Measurements from ENCODE around the gene TP53INP2. TPM values are rescaled to one million over a fixed set of nuclear protein-coding genes. Genes with fewer than 3 reads are reported as not detected.

Gene TP53INP2
- total and polyA plus RNA-seq, 2 of the 13 experiments (the other 11 are each of a cell fraction or from before 2014, with no cell fraction given), result 5.2 to 18.8 TPM

DNA sequence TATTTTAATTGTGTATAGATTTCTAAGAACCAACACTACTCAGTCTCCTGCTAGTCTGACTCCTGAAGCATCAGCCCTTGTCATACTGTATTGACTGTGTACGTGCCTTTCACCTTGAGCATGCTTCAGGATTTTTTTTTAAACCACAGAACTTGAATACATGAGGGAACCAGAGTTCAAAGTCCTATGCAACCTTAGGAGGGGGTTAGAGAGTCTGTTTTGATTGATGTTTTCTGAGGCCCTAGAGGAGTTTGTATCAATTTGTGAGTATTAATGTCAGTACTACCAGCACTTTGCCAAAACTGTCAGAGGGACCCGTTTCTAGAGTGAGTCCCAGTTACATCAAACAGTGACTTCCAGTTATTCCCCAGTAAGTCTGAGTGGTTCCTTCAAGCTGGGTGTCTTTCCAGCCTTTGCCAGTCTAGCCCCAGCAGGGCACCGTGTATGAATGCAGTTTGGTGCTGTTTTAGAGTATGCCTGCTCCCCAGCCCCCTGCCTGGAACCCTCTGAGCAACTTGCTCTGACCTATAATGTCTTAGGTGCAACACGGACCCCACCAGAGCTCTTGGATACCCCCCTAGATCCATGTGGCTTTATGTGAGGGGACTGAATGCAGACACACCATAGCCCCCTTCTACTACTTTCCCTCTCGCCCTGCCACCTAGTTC is 8.5 kb downstream of the TP53INP2 start (continued):
- TF ChIP-seq, protein P1, sequence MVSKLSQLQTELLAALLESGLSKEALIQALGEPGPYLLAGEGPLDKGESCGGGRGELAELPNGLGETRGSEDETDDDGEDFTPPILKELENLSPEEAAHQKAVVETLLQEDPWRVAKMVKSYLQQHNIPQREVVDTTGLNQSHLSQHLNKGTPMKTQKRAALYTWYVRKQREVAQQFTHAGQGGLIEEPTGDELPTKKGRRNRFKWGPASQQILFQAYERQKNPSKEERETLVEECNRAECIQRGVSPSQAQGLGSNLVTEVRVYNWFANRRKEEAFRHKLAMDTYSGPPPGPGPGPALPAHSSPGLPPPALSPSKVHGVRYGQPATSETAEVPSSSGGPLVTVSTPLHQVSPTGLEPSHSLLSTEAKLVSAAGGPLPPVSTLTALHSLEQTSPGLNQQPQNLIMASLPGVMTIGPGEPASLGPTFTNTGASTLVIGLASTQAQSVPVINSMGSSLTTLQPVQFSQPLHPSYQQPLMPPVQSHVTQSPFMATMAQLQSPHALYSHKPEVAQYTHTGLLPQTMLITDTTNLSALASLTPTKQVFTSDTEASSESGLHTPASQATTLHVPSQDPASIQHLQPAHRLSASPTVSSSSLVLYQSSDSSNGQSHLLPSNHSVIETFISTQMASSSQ (IDR thresholded peaks at IDR 0.05; ENCODE audit: low read depth), result 0 out of 2 replicates have a peak, but pooled peaks have one; percentile 11
- TF ChIP-seq, protein P1 (CRISPR knock-in tag; IDR thresholded peaks at IDR 0.05; ENCODE audit: borderline replicate concordance), result no peak
- TF ChIP-seq SRSF9 (IDR thresholded peaks at IDR 0.05; ENCODE audit: borderline replicate concordance, insufficient read depth, low read depth, low read length, poor library complexity, severe bottlenecking) (no peak), MIER2 (CRISPR knock-in tag; IDR thresholded peaks at IDR 0.05) (peak; percentile 49; the same call in 1 of the 2 replicates), GATA4 (IDR thresholded peaks at IDR 0.05; ENCODE audit: borderline replicate concordance, low read depth) (peak; percentile 22; the same call in 1 of the 2 replicates), ZNF724P (CRISPR knock-in tag; IDR thresholded peaks at IDR 0.05; ENCODE audit: borderline replicate concordance) (peak; percentile 84), SIX1 (CRISPR knock-in tag; IDR thresholded peaks at IDR 0.05; ENCODE audit: borderline replicate concordance) (0 out of 2 replicates have a peak, but pooled peaks have one; percentile 15), GABPA (IDR thresholded peaks at IDR 0.05; ENCODE audit: low read depth, low read length) (no peak), GABPA (CRISPR knock-in tag; IDR thresholded peaks at IDR 0.05; ENCODE audit: low read depth) (peak; percentile 38; the same call in 1 of the 2 replicates), TGIF2 (CRISPR knock-in tag; IDR thresholded peaks at IDR 0.05) (peak; percentile 67; the same call in 1 of the 2 replicates)
- TF ChIP-seq, protein P2, sequence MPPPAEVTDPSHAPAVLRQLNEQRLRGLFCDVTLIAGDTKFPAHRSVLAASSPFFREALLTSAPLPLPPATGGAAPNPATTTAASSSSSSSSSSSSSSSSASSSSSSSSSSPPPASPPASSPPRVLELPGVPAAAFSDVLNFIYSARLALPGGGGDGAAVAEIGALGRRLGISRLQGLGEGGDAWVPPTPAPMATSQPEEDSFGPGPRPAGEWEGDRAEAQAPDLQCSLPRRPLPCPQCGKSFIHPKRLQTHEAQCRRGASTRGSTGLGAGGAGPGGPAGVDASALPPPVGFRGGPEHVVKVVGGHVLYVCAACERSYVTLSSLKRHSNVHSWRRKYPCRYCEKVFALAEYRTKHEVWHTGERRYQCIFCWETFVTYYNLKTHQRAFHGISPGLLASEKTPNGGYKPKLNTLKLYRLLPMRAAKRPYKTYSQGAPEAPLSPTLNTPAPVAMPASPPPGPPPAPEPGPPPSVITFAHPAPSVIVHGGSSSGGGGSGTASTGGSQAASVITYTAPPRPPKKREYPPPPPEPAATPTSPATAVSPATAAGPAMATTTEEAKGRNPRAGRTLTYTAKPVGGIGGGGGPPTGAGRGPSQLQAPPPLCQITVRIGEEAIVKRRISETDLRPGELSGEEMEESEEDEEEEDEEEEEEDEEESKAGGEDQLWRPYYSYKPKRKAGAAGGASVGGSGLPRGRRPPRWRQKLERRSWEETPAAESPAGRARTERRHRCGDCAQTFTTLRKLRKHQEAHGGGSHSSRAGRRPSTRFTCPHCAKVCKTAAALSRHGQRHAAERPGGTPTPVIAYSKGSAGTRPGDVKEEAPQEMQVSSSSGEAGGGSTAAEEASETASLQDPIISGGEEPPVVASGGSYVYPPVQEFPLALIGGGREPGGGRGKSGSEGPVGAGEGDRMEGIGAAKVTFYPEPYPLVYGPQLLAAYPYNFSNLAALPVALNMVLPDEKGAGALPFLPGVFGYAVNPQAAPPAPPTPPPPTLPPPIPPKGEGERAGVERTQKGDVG (CRISPR knock-in tag; IDR thresholded peaks at IDR 0.05; ENCODE audit: borderline replicate concordance), result no peak
- TF ChIP-seq, protein P3, sequence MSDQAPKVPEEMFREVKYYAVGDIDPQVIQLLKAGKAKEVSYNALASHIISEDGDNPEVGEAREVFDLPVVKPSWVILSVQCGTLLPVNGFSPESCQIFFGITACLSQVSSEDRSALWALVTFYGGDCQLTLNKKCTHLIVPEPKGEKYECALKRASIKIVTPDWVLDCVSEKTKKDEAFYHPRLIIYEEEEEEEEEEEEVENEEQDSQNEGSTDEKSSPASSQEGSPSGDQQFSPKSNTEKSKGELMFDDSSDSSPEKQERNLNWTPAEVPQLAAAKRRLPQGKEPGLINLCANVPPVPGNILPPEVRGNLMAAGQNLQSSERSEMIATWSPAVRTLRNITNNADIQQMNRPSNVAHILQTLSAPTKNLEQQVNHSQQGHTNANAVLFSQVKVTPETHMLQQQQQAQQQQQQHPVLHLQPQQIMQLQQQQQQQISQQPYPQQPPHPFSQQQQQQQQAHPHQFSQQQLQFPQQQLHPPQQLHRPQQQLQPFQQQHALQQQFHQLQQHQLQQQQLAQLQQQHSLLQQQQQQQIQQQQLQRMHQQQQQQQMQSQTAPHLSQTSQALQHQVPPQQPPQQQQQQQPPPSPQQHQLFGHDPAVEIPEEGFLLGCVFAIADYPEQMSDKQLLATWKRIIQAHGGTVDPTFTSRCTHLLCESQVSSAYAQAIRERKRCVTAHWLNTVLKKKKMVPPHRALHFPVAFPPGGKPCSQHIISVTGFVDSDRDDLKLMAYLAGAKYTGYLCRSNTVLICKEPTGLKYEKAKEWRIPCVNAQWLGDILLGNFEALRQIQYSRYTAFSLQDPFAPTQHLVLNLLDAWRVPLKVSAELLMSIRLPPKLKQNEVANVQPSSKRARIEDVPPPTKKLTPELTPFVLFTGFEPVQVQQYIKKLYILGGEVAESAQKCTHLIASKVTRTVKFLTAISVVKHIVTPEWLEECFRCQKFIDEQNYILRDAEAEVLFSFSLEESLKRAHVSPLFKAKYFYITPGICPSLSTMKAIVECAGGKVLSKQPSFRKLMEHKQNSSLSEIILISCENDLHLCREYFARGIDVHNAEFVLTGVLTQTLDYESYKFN (CRISPR knock-in tag; conservative IDR thresholded peaks at IDR 0.05), result peak; percentile 93
- TF ChIP-seq, protein P4, sequence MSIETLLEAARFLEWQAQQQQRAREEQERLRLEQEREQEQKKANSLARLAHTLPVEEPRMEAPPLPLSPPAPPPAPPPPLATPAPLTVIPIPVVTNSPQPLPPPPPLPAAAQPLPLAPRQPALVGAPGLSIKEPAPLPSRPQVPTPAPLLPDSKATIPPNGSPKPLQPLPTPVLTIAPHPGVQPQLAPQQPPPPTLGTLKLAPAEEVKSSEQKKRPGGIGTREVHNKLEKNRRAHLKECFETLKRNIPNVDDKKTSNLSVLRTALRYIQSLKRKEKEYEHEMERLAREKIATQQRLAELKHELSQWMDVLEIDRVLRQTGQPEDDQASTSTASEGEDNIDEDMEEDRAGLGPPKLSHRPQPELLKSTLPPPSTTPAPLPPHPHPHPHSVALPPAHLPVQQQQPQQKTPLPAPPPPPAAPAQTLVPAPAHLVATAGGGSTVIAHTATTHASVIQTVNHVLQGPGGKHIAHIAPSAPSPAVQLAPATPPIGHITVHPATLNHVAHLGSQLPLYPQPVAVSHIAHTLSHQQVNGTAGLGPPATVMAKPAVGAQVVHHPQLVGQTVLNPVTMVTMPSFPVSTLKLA (IDR thresholded peaks at IDR 0.05), result peak; percentile 57
- TF ChIP-seq, protein P5, sequence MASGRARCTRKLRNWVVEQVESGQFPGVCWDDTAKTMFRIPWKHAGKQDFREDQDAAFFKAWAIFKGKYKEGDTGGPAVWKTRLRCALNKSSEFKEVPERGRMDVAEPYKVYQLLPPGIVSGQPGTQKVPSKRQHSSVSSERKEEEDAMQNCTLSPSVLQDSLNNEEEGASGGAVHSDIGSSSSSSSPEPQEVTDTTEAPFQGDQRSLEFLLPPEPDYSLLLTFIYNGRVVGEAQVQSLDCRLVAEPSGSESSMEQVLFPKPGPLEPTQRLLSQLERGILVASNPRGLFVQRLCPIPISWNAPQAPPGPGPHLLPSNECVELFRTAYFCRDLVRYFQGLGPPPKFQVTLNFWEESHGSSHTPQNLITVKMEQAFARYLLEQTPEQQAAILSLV (CRISPR knock-in tag; IDR thresholded peaks at IDR 0.05; ENCODE audit: borderline replicate concordance), result no peak; the same call in 1 of the 2 replicates
